A673 (cell line): ENCODE measurements around the gene OTOG. TPM values are rescaled to one million over a fixed set of nuclear protein-coding genes. Genes with fewer than 3 reads are reported as not detected.

Experiments used
- BruUV-seq: library from RNA; stranded (reverse); fragments of 400-500 nt; replicated peaks from 2 replicates; lab custom pipeline; 2021; lab: Mats Ljungman, UMichigan
- CTCF ChIA-PET: fragments of 300-600 bp; sonication (Branson Sonifier 250); formaldehyde crosslinking; loops from one replicate; lab custom pipeline; 2022; ENCODE audit warnings: antibody characterized with exemption; lab: Charles Lee
- POLR2A ChIA-PET: fragments of 300-600 bp; sonication (Branson Sonifier 250); formaldehyde crosslinking; loops from one replicate; lab custom pipeline; 2022; ENCODE audit warnings: antibody characterized with exemption; ENCODE audit not compliant: low non-redundant PET; lab: Charles Lee
- DNase-seq: peaks from one replicate; pipeline ENCODE4 v3.0.0-alpha.2; 2015; ENCODE audit warnings: low spot score
- H3K27ac ChIP-seq: fragments of 200-600 bp; sonication (generic); 2 replicates; pipeline ENCODE4 v1.5.1; 2016; ENCODE audit warnings: mixed run types, low read depth, mild to moderate bottlenecking, mixed read lengths, antibody characterized with exemption, low read length; ENCODE audit not compliant: poor library complexity, severe bottlenecking
- H3K27me3 ChIP-seq: fragments of 200-600 bp; sonication (generic); replicated peaks from 2 replicates; pipeline ENCODE4 v1.6.1; 2017; ENCODE audit warnings: mixed run types, low read depth, mild to moderate bottlenecking, mixed read lengths, antibody characterized with exemption, low read length; ENCODE audit not compliant: insufficient read depth, poor library complexity
- H3K36me3 ChIP-seq: fragments of 200-600 bp; sonication (generic); 2 replicates; pipeline ENCODE4 v1.6.1; 2016; ENCODE audit warnings: mixed run types, mild to moderate bottlenecking, mixed read lengths, antibody characterized with exemption, low read length; ENCODE audit not compliant: insufficient read depth, poor library complexity, severe bottlenecking
- H3K4me1 ChIP-seq: fragments of 200-600 bp; sonication (generic); 2 replicates; pipeline ENCODE4 v1.6.1; 2017; ENCODE audit warnings: mixed run types, mild to moderate bottlenecking, mixed read lengths, antibody characterized with exemption, low read length; ENCODE audit not compliant: insufficient read depth, poor library complexity, severe bottlenecking
- H3K4me3 ChIP-seq: fragments of 200-600 bp; sonication (generic); 2 replicates; pipeline ENCODE4 v1.5.1; 2016; ENCODE audit warnings: low read depth, mixed run types, mild to moderate bottlenecking, mixed read lengths, low read length; ENCODE audit not compliant: poor library complexity, severe bottlenecking
- H3K9me3 ChIP-seq: fragments of 200-600 bp; sonication (generic); 2 replicates; pipeline ENCODE4 v1.6.1; 2016; ENCODE audit warnings: mixed run types, low read depth, mild to moderate bottlenecking, mixed read lengths, antibody characterized with exemption, low read length; ENCODE audit not compliant: poor library complexity, severe bottlenecking
- EZH2 ChIP-seq: fragments of 200-600 bp; sonication (generic); IDR thresholded peaks from 2 replicates; pipeline ENCODE4 v1.6.1; 2017; ENCODE audit warnings: borderline replicate concordance, low read depth, mild to moderate bottlenecking, mixed read lengths, antibody characterized with exemption, low read length; ENCODE audit not compliant: poor library complexity, severe bottlenecking
- intact Hi-C: fragments of 100-400 bp; cut with micrococcal nuclease; formaldehyde crosslinking; loops from one replicate; pipeline ENCODE4 v1.10.0; 2022; ENCODE audit not compliant: unreplicated experiment
- total RNA-seq: library from RNA; stranded (reverse); gene quantifications from 2 replicates; pipeline ENCODE4 v1.2.3, GENCODE V29; 2021
- TF ChIP-seq, protein P1 (sequence below): fragments of 300-800, 200-600 bp; sonication (generic); conservative IDR thresholded peaks from 2 replicates; pipeline ENCODE4 v1.5.1; 2017; ENCODE audit warnings: low read depth, mild to moderate bottlenecking, antibody characterized with exemption, low read length, moderate library complexity, mixed read lengths

Gene OTOG
- total RNA-seq, 1 experiment from 2014 or later, result not detected

DNA sequence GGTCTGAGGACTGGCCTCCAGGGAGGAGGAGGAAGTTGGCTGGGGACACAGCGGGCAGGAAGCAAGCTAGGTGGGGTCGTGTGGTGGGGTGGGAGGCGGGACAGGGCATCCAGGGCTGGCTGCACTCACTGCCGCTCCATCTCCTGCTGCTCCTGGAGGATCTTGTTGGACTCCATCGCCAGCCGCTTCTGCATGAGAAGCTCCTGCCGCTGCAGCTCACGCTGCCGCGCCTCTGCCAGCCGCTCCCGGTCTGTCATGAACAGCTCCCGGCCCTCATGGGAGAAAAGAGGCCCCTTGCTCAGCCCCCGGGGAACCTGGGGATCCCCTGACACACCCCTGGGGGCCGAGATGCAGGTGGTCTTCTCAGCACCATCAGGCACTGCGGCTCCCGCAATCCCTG is 24.4 kb upstream of the OTOG start:
- no peak overlapping the region for H3K27ac ChIP-seq
- intact Hi-C loops, result no loop called here
- no peaks in the 10 kb centered on the region for H3K9me3 ChIP-seq
- ChIA-PET CTCF (no interaction called here), POLR2A (no interaction called here)
- no peaks in the 10 kb centered on the region for H3K36me3 ChIP-seq
- TF ChIP-seq EZH2, result no peak
- TF ChIP-seq, protein P1, sequence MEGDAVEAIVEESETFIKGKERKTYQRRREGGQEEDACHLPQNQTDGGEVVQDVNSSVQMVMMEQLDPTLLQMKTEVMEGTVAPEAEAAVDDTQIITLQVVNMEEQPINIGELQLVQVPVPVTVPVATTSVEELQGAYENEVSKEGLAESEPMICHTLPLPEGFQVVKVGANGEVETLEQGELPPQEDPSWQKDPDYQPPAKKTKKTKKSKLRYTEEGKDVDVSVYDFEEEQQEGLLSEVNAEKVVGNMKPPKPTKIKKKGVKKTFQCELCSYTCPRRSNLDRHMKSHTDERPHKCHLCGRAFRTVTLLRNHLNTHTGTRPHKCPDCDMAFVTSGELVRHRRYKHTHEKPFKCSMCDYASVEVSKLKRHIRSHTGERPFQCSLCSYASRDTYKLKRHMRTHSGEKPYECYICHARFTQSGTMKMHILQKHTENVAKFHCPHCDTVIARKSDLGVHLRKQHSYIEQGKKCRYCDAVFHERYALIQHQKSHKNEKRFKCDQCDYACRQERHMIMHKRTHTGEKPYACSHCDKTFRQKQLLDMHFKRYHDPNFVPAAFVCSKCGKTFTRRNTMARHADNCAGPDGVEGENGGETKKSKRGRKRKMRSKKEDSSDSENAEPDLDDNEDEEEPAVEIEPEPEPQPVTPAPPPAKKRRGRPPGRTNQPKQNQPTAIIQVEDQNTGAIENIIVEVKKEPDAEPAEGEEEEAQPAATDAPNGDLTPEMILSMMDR, result no peak
- no peaks in the 10 kb centered on the region for H3K4me1 ChIP-seq
- no peak overlapping the region for H3K4me3 ChIP-seq
- no peaks in the 10 kb centered on the region for H3K27me3 ChIP-seq
- no peak for DNase-seq
- no TSS peak for BruUV-seq

- no peaks in the 10 kb centered on the region for H3K27me3 ChIP-seq
- intact Hi-C loops, result no loop called here
- H3K4me1 ChIP-seq, result no peaks in the 10 kb centered on the region
- no peak overlapping the region for H3K4me3 ChIP-seq
- POLR2A ChIA-PET, result no interaction called here
- H3K27ac ChIP-seq, result no peak overlapping the region
- no peak for DNase-seq
- CTCF ChIA-PET, result no interaction called here
- H3K36me3 ChIP-seq, result no peaks in the 10 kb centered on the region
- TF ChIP-seq, protein P1, result no peak
- no peak for TF ChIP-seq EZH2
- BruUV-seq, result no TSS peak
- no peaks in the 10 kb centered on the region for H3K9me3 ChIP-seq
Measured at GRCh38 chr11:17524221-17524620, 22.8 kb upstream of the OTOG start.

GRCh38 chr11:17525570-17525969 is 21.5 kb upstream of the OTOG start:
- Histone ChIP-seq H3K36me3 (no peaks in the 10 kb centered on the region), H3K9me3 (no peaks in the 10 kb centered on the region), H3K27ac (no peak overlapping the region), H3K27me3 (no peaks in the 10 kb centered on the region), H3K4me1 (no peaks in the 10 kb centered on the region), H3K4me3 (no peak overlapping the region)
- intact Hi-C loops, result no loop called here
- ChIA-PET POLR2A (no interaction called here), CTCF (interaction anchor here (1.0 kb wide), 1 partner anchor 139 kb away, joined by 3 read pairs; no protein-coding TSS in a partner anchor)
- DNase-seq, result no peak
- TF ChIP-seq, protein P1, result no peak
- TF ChIP-seq EZH2, result no peak
- no TSS peak for BruUV-seq
